GM12864 (cell line): Measurements from ENCODE around the gene UTP11.
A peak's percentile ranks its signal among the peaks of the same experiment; 100 is the strongest.

Experiments
- DNase-seq: peaks from one replicate; pipeline ENCODE4 v3.0.0-alpha.2; 2011; ENCODE audit warnings: low read depth
- H3K4me3 ChIP-seq: 2 replicates; pipeline ENCODE4 v1.5.1; 2011; ENCODE audit warnings: mild to moderate bottlenecking, low read depth, low read length, control low read depth
- TF ChIP-seq, protein P1 (sequence below): IDR thresholded peaks from 2 replicates; pipeline ENCODE4 v1.5.1; 2011; ENCODE audit warnings: low read depth, mild to moderate bottlenecking, moderate library complexity, low read length, control low read depth, inconsistent platforms; ENCODE audit errors: missing control alignments

Gene UTP11

DNA sequence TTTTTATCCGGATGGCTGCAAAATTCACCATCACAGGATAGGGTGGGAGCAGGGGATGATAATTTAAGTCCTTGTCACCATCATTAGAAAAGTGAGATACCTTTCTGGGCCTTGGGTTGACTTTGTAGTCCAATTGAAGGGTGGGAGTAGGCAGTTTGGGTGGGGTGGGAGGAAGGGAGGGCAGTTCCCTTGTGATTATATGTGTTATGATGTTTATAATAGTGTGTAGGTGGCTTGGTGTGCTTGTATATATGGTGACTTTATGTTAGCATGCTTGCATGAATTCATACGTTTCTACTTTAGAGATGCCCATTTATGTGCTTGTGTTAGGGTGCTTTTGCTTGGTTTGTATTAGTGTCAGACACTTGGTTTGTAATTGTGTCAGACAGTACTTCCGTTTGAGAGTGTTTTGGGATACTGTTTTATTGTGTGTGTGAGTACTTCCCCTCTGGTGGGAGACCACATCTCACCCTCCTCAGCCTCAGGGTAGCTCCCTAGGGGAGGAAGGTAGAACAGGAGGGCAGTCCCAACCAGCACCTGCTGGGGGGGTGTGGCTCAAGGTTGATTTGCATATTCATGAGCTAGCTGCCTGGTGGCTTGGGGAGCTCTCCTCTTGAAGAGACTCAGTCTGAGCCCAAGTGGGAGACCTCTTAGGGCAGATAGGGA is 40.3 kb downstream of the UTP11 start:
- TF ChIP-seq, protein P1, sequence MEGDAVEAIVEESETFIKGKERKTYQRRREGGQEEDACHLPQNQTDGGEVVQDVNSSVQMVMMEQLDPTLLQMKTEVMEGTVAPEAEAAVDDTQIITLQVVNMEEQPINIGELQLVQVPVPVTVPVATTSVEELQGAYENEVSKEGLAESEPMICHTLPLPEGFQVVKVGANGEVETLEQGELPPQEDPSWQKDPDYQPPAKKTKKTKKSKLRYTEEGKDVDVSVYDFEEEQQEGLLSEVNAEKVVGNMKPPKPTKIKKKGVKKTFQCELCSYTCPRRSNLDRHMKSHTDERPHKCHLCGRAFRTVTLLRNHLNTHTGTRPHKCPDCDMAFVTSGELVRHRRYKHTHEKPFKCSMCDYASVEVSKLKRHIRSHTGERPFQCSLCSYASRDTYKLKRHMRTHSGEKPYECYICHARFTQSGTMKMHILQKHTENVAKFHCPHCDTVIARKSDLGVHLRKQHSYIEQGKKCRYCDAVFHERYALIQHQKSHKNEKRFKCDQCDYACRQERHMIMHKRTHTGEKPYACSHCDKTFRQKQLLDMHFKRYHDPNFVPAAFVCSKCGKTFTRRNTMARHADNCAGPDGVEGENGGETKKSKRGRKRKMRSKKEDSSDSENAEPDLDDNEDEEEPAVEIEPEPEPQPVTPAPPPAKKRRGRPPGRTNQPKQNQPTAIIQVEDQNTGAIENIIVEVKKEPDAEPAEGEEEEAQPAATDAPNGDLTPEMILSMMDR, result no peak
- peak; percentile 25 for DNase-seq
- no peak overlapping the region for H3K4me3 ChIP-seq

DNA sequence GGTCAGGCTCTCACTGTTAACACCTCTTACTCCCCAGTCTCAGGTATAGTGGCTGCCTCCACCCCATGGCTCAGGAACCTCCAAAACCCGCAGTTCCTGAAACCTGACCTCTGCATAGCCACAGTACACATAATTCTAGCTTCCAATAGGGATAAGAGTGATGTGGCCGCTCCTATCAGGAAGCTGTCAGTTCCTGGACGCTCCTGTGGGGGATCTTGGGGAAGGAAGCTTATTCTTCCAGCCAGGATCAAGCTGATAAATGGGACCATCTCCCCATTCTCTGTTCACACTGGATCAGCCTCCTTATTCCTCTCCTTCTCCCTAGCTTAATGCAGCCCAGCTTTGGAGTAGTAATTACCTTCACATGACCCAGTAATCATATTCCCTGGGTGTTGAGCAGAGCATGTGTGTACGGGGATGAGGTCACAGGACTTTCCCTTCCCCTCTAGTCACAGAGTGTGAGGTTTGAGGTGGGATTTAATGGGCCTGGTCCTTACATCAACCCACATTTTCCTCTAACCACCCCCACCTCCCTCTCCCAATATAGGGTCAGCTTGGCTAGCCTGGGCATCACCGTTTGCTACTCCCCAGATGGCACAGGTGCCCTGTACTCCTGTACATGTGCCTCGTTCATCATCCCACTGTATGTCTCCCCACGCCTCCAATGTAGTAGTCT is 41.0 kb downstream of the UTP11 start:
- no peak for DNase-seq
- TF ChIP-seq, protein P1, result no peak
- H3K4me3 ChIP-seq, result no peak overlapping the region

DNA sequence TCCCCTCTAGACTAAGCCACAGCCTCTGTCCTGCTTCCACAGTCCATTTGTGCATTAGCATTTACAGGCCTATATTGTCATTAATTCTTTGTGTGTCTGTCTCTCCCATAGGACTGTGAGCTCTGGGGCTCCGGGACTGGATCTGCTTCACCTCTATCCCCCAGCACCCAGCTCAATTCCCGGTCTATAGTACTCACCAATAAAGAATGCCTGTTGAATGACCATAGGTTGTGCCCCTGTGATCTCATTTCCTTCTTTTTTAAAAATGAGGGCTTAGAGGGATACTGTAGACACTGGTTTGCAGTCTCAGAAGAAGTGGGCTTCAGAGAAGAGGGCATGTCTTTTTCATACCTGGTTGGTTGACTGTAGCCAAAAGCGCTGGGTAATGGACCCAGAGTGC is 42.9 kb downstream of the UTP11 start:
- TF ChIP-seq, protein P1, result no peak
- H3K4me3 ChIP-seq, result no peak overlapping the region
- no peak for DNase-seq

DNA sequence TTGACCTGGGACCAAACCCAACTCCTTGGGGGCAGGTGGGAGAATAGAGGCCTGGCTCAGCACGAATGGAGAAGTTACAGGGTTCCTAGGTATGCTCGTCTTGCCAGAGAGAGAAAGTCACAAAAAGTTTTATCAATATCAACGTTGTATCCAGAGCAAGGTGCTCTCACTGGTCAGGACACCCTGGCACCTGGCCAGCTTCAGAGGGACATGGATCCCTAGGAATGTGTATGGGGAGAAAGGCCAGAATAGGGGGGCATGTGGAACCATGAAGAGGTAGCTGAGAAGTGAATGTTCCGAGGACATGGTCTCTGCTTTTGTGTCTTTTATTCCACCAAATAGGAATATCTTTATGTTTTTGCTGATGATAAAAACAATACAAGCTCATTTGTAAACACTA is 43.4 kb downstream of the UTP11 start:
- DNase-seq, result no peak
- no peak overlapping the region for H3K4me3 ChIP-seq
- TF ChIP-seq, protein P1, result no peak

DNA sequence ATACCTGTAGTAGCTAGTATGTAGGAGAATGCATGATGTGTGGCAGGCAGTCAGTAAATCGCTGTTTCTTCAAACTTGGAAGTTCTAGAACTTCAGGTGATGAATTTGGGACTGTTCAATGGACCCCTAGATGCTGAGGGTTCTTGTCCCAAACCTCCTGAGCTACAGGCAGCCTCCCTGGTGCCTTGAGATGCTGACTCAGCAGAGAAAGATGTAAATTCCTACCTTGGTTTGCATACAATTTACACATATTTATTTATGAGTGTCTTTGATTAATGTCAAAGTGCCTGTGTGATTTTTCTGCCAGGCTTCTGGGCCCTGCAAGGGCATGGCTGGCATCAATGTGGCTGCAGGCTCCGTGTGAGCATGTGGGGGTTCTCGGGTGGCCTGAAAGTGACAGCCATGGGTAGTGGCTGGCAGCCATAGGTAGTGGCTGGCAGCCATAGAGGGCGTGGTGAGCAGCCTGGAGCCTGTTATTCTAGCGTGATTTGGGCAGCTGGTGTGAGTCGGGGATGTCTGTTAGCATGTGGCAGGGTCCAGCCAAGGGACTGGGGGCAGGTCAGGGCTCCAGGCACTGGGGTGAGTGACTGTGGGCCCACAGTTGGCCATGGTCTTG is 47.2 kb downstream of the UTP11 start:
- H3K4me3 ChIP-seq, result no peak overlapping the region
- no peak for DNase-seq
- TF ChIP-seq, protein P1, result no peak

DNA sequence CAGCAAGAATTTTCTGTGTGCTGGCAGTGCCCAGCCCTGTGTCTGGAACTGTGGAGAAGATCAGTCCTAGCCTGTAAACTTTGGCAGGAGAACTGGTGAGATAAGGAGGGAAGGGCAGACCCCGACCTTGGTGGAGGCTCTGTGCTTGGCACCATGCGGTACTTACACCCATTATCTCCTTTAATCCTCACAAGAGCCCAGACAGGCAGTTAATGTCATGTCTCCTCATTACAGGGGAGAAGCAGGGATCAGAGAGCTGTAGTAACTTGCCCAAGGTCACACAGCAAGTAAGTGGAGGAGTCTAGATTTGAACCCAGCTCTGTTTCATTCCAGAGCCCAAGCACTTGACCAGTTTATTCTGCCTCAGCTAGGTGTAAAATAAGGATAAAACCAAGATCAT is 48.0 kb downstream of the UTP11 start:
- TF ChIP-seq, protein P1, result no peak
- no peak overlapping the region for H3K4me3 ChIP-seq
- no peak for DNase-seq

DNA sequence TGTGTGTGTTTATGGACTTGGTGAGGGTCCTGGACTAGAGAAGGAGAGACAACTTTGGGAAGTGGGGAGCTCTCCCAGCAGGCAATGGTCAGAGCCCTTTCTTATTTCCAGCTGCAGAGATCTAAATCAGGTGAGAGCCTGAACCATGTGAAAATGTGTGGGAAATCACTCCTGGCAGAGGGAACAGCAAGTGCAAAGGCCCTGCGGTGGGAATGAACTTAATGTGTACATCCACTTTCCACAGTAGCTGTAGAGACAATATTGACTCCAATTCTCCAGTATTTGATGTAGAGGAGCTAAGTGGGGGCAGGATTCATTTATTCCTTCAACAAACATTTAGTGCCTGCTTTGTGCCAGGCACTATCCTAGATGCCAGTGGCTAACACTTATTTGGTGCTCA is 48.8 kb downstream of the UTP11 start:
- DNase-seq, result no peak
- no peak overlapping the region for H3K4me3 ChIP-seq
- TF ChIP-seq, protein P1, result no peak
